Measurements from ENCODE around the gene MAN1A2.

- TF ChIP-seq JUND (IDR thresholded peaks at IDR 0.05) (no peak), CTCF (IDR thresholded peaks at IDR 0.05 in 2 of 3, conservative IDR thresholded peaks at IDR 0.05 in 1 of 3; ENCODE audit: borderline replicate concordance in 1 of 3, insufficient read depth in 1 of 3, low read depth in 2 of 3, low read length in 2 of 3) (no peak)
Observed at GRCh38 chr1:117396074-117396473, 28.8 kb downstream of the MAN1A2 start.

Measured in HCT116 (cell line).